Measurements from ENCODE around the gene CHAD. TPM values are rescaled to one million over a fixed set of nuclear protein-coding genes. Genes with fewer than 3 reads are reported as not detected.

The CHAD gene
- total and polyA plus RNA-seq, 2 experiments from 2014 or later: 2.5 TPM; not detected in 1

GRCh38 chr17:50498021-50498874 is 29.6 kb upstream of the CHAD start:
- no peaks in the 10 kb centered on the region for H3K4me1 ChIP-seq (ENCODE audit: low read depth)

DNA sequence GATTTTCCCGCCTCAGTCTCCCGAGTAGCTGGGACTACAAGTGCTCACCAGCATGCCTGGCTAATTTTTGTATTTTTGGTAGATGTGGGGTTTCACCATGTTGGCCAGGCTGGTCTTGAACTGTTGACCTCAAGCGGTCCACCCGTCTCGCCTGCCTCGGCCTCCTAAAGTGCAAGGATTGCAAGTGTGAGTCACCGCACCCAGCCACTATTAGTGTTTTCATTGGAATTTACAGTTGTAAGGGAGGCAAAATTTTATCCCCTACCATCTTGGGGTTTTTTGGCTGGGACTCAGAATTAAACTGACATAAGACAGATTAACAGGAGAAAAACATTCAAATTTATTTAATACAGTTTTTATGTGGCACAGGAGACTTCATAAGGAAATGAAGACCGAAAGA is 27.2 kb upstream of the CHAD start:
- Histone ChIP-seq H3K4me3 (no peak overlapping the region), H3K9me3 (ENCODE audit: low read depth) (no peaks in the 10 kb centered on the region), H3K27ac (no peak overlapping the region), H3K4me1 (ENCODE audit: low read depth) (no peaks in the 10 kb centered on the region), H3K27me3 (no peaks in the 10 kb centered on the region), H3K36me3 (no peaks in the 10 kb centered on the region)
- peak in 1 of 2 donors; percentile 18 for DNase-seq (ENCODE audit: low read depth in 1 of 2, low spot score in 1 of 2)
- TF ChIP-seq, protein P1, sequence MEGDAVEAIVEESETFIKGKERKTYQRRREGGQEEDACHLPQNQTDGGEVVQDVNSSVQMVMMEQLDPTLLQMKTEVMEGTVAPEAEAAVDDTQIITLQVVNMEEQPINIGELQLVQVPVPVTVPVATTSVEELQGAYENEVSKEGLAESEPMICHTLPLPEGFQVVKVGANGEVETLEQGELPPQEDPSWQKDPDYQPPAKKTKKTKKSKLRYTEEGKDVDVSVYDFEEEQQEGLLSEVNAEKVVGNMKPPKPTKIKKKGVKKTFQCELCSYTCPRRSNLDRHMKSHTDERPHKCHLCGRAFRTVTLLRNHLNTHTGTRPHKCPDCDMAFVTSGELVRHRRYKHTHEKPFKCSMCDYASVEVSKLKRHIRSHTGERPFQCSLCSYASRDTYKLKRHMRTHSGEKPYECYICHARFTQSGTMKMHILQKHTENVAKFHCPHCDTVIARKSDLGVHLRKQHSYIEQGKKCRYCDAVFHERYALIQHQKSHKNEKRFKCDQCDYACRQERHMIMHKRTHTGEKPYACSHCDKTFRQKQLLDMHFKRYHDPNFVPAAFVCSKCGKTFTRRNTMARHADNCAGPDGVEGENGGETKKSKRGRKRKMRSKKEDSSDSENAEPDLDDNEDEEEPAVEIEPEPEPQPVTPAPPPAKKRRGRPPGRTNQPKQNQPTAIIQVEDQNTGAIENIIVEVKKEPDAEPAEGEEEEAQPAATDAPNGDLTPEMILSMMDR (IDR thresholded peaks at IDR 0.05; ENCODE audit: low read depth, low read length): no peak

More at GRCh38 chr17:50498021-50498874, 29.6 kb upstream of the CHAD start:
- Histone ChIP-seq H3K4me3 (no peak overlapping the region), H3K9me3 (ENCODE audit: low read depth) (no peaks in the 10 kb centered on the region), H3K36me3 (no peaks in the 10 kb centered on the region), H3K27ac (no peak overlapping the region), H3K27me3 (no peaks in the 10 kb centered on the region)
- DNase-seq (ENCODE audit: low read depth in 1 of 2, low spot score in 1 of 2): no peak
- TF ChIP-seq, protein P1 (IDR thresholded peaks at IDR 0.05; ENCODE audit: low read depth, low read length): no peak

DNA sequence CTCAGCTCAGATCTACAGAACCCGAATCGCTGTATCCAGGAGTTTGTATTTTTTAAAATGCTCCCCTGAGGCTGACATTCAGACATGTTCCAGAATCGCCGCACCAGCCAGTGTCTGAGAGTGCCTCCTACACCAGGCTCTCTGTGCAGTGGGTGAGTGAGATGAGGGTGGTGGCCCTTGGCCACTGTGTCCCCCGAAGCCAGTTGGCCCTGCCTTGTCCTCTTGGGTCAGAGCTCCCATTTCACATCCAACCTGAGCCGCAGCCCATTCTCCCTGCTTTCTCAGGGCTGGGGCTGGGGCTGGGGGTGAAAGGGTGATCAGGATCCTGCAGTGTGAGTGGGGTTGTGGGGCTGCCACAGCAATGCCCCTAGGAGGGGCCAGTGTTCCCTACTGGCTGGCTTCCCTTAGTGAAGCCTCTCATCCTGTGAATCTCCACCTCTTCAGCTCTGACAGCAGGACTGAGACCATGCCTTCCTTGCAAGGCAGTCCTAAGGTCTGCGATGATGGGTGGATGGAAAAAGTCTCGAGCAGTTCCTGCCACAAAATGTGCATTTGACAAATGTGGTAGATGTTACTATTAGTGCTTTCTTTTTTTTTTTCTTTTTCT is 26.6 kb upstream of the CHAD start:
- Histone ChIP-seq H3K36me3 (no peaks in the 10 kb centered on the region), H3K9me3 (ENCODE audit: low read depth) (no peaks in the 10 kb centered on the region), H3K4me3 (no peak overlapping the region), H3K4me1 (ENCODE audit: low read depth) (no peaks in the 10 kb centered on the region), H3K27me3 (no peaks in the 10 kb centered on the region), H3K27ac (no peak overlapping the region)
- DNase-seq (ENCODE audit: low read depth in 1 of 2, low spot score in 1 of 2): no peak
- TF ChIP-seq, protein P1 (IDR thresholded peaks at IDR 0.05; ENCODE audit: low read depth, low read length): no peak

DNA sequence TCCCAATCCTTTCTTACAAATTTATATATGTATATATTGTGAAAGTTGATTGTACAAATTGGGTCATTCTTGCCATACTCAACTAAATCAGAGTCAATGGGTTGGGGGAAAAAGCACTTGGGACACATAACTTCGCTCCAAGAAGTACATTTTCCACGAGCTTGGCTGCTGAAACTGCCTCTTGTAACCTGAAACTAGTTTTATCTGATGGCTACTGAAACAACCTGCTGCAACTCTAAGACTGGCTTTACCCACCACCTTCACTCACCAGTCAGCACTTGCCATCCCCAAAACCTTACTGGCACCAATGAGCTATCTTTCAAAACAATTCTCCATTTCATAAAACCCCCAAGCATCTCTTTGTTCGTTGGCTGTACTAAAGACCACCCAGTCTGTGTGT is 25.1 kb upstream of the CHAD start:
- Histone ChIP-seq H3K27ac (peak overlapping the region; percentile 9), H3K9me3 (ENCODE audit: low read depth) (no peaks in the 10 kb centered on the region), H3K36me3 (no peaks in the 10 kb centered on the region), H3K4me3 (no peak overlapping the region), H3K27me3 (no peaks in the 10 kb centered on the region), H3K4me1 (ENCODE audit: low read depth) (no peaks in the 10 kb centered on the region)
- TF ChIP-seq, protein P1 (IDR thresholded peaks at IDR 0.05; ENCODE audit: low read depth, low read length): no peak
- peak in 1 of 2 donors; percentile 35 for DNase-seq (ENCODE audit: low read depth in 1 of 2, low spot score in 1 of 2)

DNA sequence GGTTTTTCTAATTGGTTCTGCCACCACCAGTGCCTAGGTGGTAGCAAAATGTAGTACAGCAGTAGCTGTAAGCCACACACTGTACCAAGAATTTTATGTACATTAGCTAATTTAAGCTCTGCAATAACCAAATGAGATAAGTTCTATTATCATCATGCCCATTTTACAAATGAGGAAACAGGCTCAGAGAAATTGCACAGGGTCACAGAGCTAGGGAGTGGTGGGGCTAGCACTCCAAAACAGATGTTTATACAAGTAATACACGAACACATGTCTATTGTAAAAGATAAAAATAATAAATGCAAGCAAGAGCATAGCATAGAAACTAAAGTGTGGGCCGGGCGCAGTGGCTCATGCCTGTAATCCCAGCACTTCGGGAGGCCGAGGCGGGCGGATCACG is 23.5 kb upstream of the CHAD start:
- Histone ChIP-seq H3K27me3 (no peaks in the 10 kb centered on the region), H3K27ac (no peak overlapping the region), H3K4me3 (no peak overlapping the region), H3K4me1 (ENCODE audit: low read depth) (no peaks in the 10 kb centered on the region), H3K36me3 (no peaks in the 10 kb centered on the region), H3K9me3 (ENCODE audit: low read depth) (no peaks in the 10 kb centered on the region)
- TF ChIP-seq, protein P1 (IDR thresholded peaks at IDR 0.05; ENCODE audit: low read depth, low read length): no peak
- no peak for DNase-seq (ENCODE audit: low read depth in 1 of 2, low spot score in 1 of 2)
